CD4-positive, alpha-beta T cell treated with Interleukin-10 for 1 hour (primary cell): ENCODE data around the gene BCR.

Experiments used
- DNase-seq: peaks from one replicate; pipeline ENCODE4 v3.0.0-alpha.2; 2020

The BCR gene

DNA sequence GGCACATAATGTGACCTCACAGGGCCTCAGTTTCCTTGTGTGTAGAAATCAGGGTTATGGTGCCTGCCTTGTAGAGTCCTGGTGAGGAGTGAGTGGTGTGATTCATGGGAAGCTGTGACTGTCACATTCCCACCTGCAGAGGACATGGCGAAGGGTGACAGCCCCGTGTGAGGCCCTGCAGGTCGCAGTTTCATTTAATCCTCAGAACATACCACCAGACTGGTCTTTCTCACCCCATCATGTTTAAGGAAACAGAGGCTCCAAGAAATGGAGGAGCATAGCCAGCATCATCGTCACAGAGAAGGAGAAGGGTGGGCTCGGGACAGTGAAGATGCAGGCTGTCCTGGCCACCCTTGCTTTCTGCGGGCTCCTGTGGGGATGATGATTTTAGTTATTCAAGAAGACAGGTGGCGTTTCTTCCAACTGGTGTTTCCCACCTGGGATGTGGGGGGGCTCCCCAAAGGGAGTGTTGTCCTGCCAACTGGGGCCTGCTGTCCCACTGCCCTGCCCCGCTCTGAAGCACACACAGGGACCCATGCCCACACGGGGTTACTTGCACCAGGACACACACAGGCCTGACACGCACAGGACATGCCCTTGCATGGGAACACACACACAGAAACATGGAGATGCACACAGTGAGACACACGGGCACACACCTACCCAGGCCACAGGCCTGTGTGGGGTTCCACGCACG lies 100.2 kb downstream of the BCR start:
- no peak for DNase-seq

DNA sequence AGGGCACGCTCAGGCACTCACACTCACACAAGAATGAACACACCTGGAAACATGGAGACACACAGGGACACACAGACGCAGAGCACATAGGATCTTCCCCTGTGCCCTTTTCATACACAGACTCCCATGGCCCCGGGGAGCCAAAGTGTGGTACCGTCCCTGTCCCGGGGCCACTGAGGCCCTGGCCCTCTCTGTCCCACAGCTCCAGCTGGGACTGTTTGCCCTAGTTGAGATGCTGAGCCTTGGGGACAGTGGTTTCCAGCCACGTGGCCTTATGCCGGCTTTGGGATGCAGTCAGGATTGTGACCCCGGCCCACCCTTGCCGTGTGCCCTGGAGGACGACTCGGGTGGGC lies 100.7 kb downstream of the BCR start:
- no peak for DNase-seq

DNA sequence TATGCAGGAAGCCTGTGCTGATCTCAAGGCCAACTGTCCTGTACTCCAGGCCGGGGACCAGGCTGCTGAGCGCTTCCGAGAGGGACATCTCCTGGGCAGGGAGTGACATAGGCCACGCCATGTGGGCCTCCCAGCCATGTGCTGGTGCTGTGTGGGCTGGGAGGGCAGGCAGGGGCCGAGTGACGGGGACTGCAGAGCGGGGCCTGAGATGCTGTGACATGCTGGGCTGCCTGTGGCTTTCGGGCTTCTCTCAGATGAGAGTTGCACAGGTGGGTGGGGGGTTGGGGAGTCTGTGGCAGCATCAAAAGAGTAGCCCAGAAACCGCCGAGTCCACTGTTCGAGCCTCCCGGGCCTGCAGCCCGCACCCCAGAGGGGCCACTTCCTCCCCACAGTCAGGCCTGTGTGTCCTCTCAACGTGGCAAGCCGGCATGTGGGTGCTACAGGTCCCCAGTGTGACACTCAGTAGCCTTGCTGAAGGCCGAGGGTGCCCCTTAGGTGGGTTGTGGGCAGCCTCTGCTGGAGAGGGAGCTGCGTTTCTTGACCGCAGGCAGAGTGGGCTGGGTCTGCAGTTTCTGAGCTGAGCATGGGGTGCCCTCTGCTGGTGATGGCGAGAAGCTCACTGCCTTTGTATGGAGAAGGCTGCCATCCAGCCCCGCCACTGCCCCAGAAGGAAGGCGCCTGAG lies 101.2 kb downstream of the BCR start:
- DNase-seq: peak; percentile 84

DNA sequence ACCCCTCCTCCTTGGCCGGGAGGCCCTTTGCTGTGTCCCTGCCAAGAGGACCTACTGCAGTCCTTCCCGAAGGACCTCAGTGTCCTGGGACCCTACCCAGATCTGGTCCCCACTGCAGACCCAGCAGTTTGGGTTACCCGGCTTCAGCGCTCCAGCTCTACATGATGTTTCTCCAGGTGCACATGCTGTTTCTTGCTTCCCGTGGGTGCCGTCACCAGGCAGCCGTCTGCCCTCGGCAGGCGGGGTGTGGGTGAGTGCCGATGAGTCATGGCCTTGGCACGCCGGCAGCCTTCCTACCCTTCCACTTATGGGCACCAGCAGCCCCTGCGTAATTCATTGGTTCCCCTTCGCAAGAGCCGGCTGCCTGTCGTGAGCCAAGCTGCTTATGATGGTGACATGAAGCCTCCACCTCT lies 101.8 kb downstream of the BCR start:
- DNase-seq: no peak

DNA sequence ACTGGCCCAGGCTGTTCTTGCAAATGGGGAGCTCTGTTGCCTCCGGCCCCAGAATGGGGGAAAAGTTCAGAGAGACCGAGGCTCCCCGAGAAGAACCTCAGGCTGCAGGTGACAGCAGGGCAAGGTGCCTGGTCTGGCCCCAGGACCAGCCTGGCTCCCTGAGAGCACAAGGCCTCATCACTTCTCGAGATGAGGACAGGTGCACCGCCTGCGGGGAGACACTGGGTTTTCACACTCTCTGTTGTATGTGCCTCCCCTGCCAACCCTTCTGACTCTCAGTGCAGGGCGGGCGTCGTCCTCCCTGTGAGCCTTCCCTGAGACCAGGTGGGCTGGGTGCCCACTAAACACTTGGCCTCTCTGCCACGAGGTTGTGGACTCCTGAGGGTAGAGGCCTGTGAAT lies 102.2 kb downstream of the BCR start:
- no peak for DNase-seq

DNA sequence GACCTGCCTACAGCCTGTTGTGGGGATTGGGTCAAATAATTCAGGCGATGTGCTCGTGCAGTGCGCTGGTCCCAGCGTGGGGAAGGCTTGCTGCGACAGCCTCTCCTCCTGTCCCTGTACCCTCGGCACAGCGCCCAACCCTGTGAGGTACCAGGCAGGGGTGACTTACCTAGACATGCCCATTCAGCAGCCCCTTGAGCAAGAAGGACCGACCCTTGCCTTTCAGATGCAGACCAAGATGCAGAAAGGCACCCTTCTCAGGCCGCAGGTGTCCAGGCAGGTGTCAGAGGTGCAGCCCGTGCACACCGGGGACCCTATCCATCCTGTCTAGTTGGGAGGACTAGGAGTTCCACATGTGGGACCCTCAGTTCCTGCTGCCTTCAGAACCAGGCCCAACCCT lies 102.7 kb downstream of the BCR start:
- DNase-seq: no peak

DNA sequence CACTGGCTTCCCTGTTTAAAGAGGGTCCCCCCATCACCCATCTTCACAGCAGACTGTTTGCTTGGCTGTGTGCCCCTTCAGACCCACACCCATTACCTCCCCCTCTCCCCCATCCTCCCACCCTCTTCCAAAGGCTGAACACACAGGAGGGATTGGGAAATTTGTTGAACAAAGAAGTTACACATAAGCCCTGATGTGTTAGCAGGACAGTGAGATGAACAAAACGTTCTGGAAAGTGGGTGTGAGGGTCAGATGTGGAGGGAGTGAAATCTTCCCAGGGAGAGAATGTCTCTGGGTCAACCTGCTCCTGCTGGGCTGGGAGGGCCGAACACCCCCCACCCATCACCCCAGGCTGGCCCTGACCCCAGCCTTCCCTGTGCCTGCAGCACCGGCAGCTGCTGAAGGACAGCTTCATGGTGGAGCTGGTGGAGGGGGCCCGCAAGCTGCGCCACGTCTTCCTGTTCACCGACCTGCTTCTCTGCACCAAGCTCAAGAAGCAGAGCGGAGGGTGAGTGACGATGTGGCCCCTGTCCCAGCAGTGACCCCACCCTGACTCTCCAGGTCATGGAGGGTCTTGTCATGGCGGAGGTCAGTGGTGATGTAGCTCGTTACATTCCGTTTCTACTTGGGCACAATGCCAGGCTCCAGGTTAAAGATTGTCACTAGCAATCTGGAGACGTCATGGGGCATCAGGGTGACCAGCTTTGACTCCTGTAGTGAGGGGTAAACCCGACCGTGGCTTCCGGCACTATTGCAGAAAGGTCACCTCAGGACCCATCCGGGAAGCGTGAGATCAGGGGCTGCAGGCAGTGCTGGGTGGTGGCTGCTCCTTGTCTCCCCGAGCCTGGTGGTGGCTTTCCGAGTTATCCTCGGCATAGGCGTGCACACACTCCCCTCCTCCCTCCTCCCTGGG lies 103.5 kb downstream of the BCR start:
- DNase-seq: no peak

DNA sequence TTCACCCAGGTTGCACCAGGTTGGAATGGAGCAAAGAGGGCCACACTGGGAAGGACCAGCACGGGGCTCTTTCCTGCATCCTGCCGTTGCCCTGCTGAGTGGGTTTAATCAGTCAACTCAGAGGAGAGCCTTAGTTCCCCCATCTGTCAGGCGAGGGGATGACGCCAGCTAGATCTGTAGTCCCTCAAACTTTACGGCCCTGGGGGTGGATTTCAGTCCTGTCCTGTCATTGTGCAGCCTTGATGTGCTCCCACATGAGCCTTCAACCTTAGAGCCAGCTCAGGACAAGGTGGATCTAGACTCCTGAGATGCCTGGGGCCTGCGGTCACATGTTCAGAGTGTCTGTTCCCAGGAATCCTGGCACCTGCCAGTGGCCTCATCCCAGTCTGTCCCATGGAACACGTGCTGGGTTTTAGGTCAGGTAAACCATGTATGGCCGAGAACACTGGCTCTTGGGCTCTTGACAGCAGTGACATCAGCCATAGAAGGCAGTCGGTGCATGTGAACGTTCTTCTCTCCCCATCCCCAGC lies 104.3 kb downstream of the BCR start:
- no peak for DNase-seq

DNA sequence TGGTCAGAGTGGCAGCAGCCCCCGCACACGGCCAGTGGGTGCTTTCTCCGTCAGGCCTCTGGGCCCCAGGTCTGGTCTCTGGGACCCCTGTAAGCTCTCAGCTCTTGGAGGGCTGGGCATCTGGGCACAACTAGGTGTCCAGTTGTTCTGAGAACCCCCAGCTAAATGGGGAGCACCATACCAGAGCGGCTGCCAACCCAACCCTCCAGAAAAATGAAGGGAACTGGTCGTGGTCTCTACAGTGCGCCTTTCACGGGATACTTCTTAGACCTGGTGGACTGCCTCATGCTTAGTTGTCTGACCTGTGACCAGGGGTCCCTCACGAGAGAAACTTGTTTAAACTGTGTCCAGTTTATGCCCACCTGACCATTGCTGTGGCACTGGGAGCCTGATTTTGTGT lies 104.9 kb downstream of the BCR start:
- no peak for DNase-seq

DNA sequence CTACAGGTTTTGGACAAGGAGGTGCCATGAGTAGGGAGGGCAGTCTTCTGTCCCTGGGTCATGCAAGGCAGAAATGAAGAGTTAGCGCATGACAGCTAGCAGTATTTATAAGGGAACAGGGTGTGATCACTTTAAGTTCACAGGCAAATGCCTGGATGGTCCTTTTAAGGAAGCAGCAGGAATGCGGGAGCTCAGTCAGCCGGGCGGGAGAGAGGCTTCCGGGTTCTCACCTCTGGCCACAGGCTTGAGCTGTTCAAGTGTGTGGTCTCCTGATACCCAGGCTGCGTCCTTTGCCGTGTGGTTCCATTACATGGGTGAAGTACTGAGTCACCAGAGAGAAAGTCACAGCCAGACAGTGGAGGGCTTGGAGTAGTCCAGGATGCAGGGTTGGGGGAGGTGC lies 105.4 kb downstream of the BCR start:
- DNase-seq: no peak

DNA sequence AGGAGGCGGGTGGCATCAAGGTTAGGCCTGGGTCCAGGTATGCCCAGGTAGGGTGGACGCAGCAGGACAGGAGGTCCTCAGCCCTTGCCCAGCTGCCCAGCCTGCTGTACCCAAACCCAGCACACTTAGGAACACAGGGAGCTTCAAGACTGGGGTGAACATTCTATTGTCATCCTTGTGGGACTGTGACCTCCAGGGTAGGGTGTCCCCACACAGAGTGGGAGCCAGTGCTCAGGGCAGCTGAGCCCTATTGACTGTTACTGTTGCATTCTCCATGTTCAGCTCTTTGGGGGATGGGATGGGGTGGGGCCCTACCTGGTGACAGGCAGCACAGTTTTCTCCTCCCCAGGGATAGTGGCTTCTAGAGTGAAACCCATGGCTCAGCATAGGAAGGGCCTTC lies 106.0 kb downstream of the BCR start:
- DNase-seq: no peak

DNA sequence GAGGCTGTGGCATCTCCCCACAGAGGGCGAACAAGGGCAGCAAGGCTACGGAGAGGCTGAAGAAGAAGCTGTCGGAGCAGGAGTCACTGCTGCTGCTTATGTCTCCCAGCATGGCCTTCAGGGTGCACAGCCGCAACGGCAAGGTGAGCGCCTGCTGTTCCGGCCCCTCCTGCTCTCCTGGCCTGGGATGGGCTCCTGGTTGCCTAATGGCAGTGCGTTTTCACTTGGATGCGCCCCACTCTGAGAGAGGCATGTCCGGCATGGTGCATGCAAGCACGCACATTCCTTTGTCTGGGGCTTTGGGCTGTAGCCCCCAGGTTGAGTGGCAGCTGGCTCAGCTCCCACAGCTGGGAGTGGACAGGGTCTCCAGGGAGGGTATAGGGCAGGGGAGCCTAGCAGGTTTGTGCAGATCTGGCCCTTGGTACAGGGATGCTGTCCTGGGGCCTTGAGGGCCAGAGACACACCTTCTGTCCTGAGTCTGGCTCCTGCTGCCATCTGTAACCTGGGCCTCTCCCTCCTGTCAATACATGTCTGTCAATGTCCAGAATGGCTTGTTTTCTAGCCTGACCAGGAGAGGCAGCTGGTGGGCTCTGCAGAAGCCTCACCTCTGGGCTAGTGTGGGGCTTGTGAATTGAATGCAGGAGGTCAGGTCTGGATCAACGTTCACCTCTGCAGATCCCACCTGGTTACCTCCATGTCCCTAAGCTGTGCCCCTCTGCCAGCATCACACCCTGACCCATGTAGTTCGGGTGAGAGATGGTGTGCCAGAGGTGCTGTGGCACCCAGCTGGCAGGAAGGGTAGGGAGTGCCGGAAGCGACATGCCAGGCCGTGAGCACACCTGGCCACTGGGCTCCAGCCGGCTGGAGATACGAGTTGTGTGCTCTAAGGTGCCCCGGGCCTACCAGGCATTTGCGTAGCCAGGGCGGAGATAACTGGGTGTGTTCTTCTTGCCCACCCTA lies 107.1 kb downstream of the BCR start:
- no peak for DNase-seq

DNA sequence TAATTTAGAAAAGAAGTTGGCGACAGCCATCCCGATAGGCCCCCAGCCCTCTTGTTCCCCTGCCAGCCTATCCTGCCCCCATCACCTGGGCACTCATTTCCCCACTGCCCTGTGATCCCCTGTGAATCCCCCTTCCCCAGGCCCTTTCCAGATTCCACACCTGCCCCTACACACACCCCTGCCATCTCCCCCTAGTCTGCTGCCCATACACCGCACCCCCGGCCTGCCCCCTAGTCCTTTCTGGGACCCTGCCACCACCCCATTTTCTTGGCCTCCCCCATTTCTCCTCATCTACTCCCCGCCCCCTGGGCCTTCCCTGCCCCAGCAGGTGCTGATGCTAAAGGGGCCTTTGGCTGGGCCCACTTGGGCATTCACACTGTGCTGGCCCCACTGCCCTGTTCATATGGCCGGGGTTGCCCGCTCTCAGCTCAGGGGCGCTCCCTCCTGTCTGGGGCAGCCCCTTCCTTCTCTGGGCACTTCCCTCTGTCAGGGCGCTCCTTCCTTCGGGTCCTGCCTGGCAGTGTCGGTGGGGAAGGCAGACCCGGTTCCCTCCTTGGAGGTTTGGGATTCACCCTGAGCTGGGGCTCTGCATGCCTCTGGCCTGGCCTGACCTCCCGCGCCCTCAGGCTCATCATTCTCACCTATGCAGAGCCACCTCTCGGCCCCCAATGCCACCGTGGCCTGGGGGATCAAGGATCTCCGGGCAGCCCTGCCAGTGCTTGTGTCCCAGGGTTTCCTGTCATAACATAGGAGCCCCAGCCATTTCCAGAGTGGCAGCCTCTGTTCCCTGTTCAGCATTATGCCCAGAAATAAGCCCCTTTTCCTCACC lies 108.2 kb downstream of the BCR start:
- DNase-seq: no peak

DNA sequence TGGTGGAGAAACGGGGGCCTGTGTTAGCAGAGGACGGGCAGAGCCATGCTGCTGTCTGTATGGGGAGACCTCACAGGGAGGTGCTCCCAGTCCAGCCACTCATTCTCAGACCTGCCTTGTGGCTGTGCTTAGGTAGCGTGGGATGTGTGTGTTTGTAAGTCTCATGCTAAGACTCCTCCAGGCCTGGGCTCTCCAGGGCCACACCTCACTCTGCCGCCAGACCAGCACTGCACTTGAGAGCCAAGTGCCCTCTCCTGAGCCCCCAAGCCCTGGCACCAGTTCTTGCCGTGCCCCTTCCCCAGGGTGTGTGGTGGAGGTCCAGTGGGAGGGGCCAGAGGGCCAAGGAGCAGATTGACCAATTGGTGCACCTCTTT lies 108.8 kb downstream of the BCR start:
- no peak for DNase-seq

DNA sequence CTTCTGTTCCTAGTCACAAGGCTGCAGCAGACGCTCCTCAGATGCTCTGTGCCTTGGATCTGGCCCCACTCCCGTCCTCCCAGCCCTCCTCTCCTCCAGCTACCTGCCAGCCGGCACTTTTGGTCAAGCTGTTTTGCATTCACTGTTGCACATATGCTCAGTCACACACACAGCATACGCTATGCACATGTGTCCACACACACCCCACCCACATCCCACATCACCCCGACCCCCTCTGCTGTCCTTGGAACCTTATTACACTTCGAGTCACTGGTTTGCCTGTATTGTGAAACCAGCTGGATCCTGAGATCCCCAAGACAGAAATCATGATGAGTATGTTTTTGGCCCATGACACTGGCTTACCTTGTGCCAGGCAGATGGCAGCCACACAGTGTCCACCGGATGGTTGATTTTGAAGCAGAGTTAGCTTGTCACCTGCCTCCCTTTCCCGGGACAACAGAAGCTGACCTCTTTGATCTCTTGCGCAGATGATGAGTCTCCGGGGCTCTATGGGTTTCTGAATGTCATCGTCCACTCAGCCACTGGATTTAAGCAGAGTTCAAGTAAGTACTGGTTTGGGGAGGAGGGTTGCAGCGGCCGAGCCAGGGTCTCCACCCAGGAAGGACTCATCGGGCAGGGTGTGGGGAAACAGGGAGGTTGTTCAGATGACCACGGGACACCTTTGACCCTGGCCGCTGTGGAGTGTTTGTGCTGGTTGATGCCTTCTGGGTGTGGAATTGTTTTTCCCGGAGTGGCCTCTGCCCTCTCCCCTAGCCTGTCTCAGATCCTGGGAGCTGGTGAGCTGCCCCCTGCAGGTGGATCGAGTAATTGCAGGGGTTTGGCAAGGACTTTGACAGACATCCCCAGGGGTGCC lies 109.8 kb downstream of the BCR start:
- peak; percentile 62 for DNase-seq

DNA sequence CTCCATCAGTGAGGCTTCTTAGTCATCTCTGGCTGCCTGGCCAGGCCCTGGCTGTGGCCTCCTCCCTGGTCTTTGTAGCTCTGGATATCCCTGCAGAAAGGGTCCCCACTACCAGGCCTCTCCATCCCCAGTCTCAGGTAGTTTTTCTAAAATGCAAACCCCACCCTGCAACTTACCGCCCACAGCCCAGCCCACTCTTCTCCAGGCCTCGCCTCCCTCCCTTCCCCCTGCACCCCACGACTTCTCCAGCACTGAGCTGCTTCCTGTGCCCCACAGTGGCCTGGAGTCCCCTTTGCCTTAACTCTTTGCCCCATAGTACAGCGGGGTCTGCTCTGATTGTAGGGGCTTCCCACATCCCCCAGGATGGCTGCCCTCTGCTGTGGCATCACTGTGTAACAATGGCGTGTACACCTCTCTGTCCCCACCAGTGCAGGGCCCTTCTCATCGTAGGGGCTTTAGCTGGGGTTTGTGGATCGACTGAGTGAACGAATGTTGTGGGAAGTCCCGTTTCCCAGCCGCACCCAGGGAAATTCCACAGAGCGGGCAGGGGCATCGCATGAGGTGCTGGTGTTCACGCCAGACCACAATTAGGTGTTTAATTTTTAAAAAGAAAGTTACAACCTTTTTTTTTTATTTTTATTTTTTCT lies 111.6 kb downstream of the BCR start:
- no peak for DNase-seq

DNA sequence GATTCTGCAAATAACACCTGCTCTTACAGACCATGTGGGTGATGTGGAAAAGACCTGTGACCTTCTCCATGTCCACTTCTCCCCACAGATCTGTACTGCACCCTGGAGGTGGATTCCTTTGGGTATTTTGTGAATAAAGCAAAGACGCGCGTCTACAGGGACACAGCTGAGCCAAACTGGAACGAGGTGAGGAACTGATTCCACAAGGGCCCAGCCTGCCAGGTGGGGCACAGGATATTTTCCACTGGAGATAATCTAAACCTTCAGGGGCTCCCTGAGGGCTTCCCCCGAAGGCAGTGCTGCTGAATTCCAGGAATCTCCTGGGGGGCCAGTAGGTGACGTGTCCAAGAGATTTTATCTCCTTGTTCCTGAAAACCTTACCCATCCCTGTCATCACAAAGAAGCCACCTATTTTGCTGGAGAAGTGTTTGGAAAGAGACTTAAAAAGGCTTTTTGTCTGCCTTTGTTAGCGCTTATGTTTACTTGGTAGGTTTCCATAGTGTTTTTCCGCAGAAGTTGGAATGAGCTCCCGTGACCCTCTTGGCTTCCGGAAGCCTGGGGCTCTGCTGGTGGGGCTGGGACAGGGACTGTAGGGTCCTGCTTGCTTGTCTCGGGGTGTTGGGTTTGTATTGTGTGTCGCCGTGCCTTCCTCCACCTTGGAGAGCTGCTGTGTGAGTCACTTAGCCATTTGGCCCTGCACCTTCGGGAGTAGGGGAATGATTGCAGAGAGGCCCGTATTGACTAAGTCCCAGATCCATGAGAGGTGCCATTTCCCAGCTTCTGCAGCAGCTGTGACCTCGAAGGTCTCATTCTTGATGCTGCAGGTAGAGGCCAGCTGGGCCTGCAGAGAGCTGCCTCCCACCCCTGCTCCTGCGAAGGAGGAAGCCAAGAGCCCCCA lies 112.4 kb downstream of the BCR start:
- no peak for DNase-seq

DNA sequence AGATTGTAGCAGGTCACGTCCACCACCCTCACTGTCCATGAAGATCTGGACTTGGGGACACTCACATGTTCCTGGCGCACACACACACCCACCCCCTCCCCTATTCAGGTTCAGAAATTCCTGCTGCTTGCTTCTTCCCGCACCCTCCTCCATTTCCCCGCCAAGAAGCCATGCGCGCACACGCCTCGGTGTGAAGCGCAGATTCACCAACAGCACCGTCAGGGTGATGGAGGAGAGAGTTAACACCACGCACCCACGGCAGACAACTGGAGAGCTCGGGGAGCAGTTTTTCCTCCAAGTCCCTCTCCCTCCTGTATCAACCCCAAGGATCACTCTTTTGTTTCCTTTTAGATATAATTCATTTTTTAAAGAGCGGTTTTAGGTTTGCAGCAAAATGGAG lies 113.4 kb downstream of the BCR start:
- no peak for DNase-seq

DNA sequence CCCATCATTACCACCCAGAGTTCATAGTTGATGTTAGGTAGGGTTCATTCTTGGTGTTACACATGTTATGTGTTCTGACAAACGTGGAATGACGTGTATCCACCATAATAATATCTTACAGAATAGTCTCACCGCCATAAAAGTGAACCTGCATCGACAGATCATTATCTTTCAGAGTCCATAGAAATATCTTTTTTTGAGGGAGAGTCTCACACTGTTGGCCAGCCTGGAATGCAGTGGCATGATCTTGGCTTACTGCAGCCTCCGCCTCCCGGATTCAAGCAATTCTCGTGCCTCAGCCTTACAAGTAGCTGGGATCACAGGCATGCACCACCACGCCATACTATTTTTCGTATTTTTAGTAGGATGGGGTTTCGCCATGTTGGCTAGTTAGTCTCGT lies 113.9 kb downstream of the BCR start:
- DNase-seq: no peak
